ENCODE results near the gene EIF3D.

DNA sequence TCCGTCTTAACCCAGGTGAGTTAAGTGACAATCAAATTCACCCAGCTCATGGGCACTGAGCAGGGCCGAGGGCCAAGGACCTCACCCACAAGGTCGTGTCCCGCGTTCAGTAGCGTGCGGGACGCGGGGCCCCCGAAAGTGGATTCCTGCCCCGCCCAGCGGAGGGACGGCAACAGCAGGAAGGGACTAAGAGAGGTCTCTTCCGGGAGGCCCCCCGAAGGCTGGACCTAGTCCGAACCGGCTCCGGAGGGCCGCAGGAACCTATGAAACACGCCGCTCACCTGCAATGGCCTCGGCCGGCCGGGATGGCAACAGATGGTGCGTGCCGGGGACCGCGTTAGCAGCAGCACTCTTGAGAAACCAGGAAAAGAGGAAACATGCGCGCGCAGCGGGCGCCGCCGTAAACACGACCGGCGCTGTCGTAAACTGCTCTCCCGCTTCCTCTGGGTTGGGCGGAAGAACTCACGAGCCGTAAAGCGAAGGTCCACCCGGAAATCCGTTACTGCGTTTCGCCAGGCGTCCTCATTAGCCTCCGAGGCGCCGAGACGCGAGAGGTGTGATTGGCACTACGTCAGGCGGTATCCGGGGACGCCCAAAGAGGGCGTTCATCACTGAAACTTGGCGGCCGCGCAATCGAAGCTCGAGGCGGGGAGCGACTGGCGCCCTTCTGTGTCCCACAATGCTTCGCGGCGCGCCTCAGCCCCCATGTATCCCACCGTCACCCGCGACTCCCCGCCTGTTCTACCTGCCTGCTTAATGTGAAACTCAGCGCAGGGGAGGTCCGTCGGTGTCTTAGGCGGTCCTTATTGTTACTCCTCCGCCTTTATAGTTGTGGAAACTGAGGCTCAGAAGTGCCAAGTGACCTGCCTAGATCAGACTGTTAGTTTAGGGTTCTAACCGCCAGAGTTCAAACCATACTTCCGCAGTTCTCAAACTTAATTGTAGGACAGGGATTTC, at the start of gene EIF3D:
- TF ChIP-seq, protein P1, sequence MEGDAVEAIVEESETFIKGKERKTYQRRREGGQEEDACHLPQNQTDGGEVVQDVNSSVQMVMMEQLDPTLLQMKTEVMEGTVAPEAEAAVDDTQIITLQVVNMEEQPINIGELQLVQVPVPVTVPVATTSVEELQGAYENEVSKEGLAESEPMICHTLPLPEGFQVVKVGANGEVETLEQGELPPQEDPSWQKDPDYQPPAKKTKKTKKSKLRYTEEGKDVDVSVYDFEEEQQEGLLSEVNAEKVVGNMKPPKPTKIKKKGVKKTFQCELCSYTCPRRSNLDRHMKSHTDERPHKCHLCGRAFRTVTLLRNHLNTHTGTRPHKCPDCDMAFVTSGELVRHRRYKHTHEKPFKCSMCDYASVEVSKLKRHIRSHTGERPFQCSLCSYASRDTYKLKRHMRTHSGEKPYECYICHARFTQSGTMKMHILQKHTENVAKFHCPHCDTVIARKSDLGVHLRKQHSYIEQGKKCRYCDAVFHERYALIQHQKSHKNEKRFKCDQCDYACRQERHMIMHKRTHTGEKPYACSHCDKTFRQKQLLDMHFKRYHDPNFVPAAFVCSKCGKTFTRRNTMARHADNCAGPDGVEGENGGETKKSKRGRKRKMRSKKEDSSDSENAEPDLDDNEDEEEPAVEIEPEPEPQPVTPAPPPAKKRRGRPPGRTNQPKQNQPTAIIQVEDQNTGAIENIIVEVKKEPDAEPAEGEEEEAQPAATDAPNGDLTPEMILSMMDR (IDR thresholded peaks at IDR 0.05): peak in 1 of 3 donors; percentile 11
- peak; percentile 79 for TF ChIP-seq POLR2A (IDR thresholded peaks at IDR 0.05)
- TF ChIP-seq EP300 (IDR thresholded peaks at IDR 0.05): peak; percentile 31
